Measurements from ENCODE around the gene GLRA3.

- TF ChIP-seq ESRRG (CRISPR knock-in tag; IDR thresholded peaks at IDR 0.05) (no peak), ZFP30 (CRISPR knock-in tag; IDR thresholded peaks at IDR 0.05) (no peak), ARNTL (CRISPR knock-in tag; IDR thresholded peaks at IDR 0.05; ENCODE audit: borderline replicate concordance, low read depth) (no peak), ISL1 (CRISPR knock-in tag; IDR thresholded peaks at IDR 0.05) (no peak), ZFP3 (CRISPR knock-in tag; IDR thresholded peaks at IDR 0.05) (no peak), CREB5 (CRISPR knock-in tag; IDR thresholded peaks at IDR 0.05; ENCODE audit: low read depth) (no peak), TCF4 (CRISPR knock-in tag; IDR thresholded peaks at IDR 0.05; ENCODE audit: borderline replicate concordance) (no peak), BACH2 (CRISPR knock-in tag; IDR thresholded peaks at IDR 0.05; ENCODE audit: borderline replicate concordance) (no peak), RARB (CRISPR knock-in tag; IDR thresholded peaks at IDR 0.05) (no peak)
Observed at GRCh38 chr4:174627473-174627872, 201.6 kb downstream of the GLRA3 start.

Data from SK-N-SH treated with all-trans-retinoic acid at 6 μM for 48 hours (cell line).